Activated T-cell treated with anti-CD3 and anti-CD28 coated beads, Interleukin-2, amount 50 U/mL, for 4 hours (primary cell): Measurements from ENCODE around the gene FANCC. TPM values are rescaled to one million over a fixed set of nuclear protein-coding genes. Genes with fewer than 3 reads are reported as not detected.
A peak's percentile ranks its signal among the peaks of the same experiment; 100 is the strongest.

Source experiments
- ATAC-seq, 2 donors: fragments of 200-7000 bp; cut with Tn5 transposase; one replicate each; pipeline ENCODE4 v1.10.0; 2021
- DNase-seq: peaks from one replicate; pipeline ENCODE4 v3.0.0-alpha.2; 2020
- H3K27me3 Mint-ChIP-seq: one replicate; pipeline ENCODE4 v1.8.0; 2021; ENCODE audit warnings: low read depth, mixed read lengths
- H3K36me3 Mint-ChIP-seq: one replicate; pipeline ENCODE4 v1.8.0; 2022; ENCODE audit warnings: mixed read lengths; ENCODE audit not compliant: insufficient read depth
- H3K4me1 Mint-ChIP-seq: one replicate; pipeline ENCODE4 v1.8.0; 2021; ENCODE audit warnings: low read depth, mixed read lengths
- H3K4me3 Mint-ChIP-seq: one replicate; pipeline ENCODE4 v1.8.0; 2021; ENCODE audit warnings: mild to moderate bottlenecking, moderate library complexity, mixed read lengths
- H3K9me3 Mint-ChIP-seq: one replicate; pipeline ENCODE4 v1.8.0; 2021; ENCODE audit warnings: mixed read lengths
- total RNA-seq, 3 donors: library from RNA; stranded (reverse); gene quantifications; one replicate each; pipeline ENCODE4 v1.2.1, GENCODE V29; 2021

The FANCC gene
- total RNA-seq, 3 donors from 2014 or later, result 14.6 to 15.3 (median 15.2) TPM

- no peaks in the 10 kb centered on the region for H3K27me3 Mint-ChIP-seq
- H3K36me3 Mint-ChIP-seq, result peaks cover 3% of the 10 kb centered on the region
- H3K4me3 Mint-ChIP-seq, result no peak overlapping the region
- DNase-seq (no peak), ATAC-seq (no peak)
- peaks cover 20% of the 10 kb centered on the region for H3K4me1 Mint-ChIP-seq
- H3K9me3 Mint-ChIP-seq, result no peaks in the 10 kb centered on the region
These were observed 124.4 kb downstream of the FANCC start for GRCh38 chr9:95193067-95193466.

GRCh38 chr9:95192631-95193030, 124.9 kb downstream of the FANCC start:
- H3K9me3 Mint-ChIP-seq, result no peaks in the 10 kb centered on the region
- no peak overlapping the region for H3K4me3 Mint-ChIP-seq
- no peaks in the 10 kb centered on the region for H3K27me3 Mint-ChIP-seq
- H3K36me3 Mint-ChIP-seq, result peaks cover 3% of the 10 kb centered on the region
- H3K4me1 Mint-ChIP-seq, result peaks cover 20% of the 10 kb centered on the region
- ATAC-seq (no peak), DNase-seq (no peak)

GRCh38 chr9:95190413-95190812, 127.1 kb downstream of the FANCC start:
- H3K36me3 Mint-ChIP-seq, result peaks cover 7% of the 10 kb centered on the region
- no peak for ATAC-seq
- H3K4me1 Mint-ChIP-seq, result peaks cover 20% of the 10 kb centered on the region
- H3K9me3 Mint-ChIP-seq, result no peaks in the 10 kb centered on the region
- no peak for DNase-seq
- no peaks in the 10 kb centered on the region for H3K27me3 Mint-ChIP-seq
- H3K4me3 Mint-ChIP-seq, result no peak overlapping the region

GRCh38 chr9:95189251-95190098, 128.0 kb downstream of the FANCC start:
- ATAC-seq (peak; percentile 32 to 66), DNase-seq (no peak)
- Mint-ChIP-seq H3K4me3 (no peak overlapping the region), H3K9me3 (no peaks in the 10 kb centered on the region), H3K4me1 (peaks cover 20% of the 10 kb centered on the region), H3K36me3 (peaks cover 7% of the 10 kb centered on the region), H3K27me3 (no peaks in the 10 kb centered on the region)

- Mint-ChIP-seq H3K27me3 (no peaks in the 10 kb centered on the region), H3K9me3 (no peaks in the 10 kb centered on the region), H3K4me1 (peaks cover 20% of the 10 kb centered on the region), H3K4me3 (no peak overlapping the region), H3K36me3 (peaks cover 7% of the 10 kb centered on the region)
- ATAC-seq, result no peak
- DNase-seq, result no peak
These were observed 129.1 kb downstream of the FANCC start for GRCh38 chr9:95188459-95188858.

- Mint-ChIP-seq H3K9me3 (no peaks in the 10 kb centered on the region), H3K4me1 (peaks cover 18% of the 10 kb centered on the region), H3K4me3 (no peak overlapping the region)
These were observed 131.6 kb downstream of the FANCC start for GRCh38 chr9:95185956-95186355.

GRCh38 chr9:95182854-95183563, 134.5 kb downstream of the FANCC start:
- H3K4me3 Mint-ChIP-seq, result no peak overlapping the region
- H3K9me3 Mint-ChIP-seq, result no peaks in the 10 kb centered on the region
- H3K27me3 Mint-ChIP-seq, result no peaks in the 10 kb centered on the region
- no peak for ATAC-seq
- no peak for DNase-seq
- H3K4me1 Mint-ChIP-seq, result no peaks in the 10 kb centered on the region
- peaks cover 6% of the 10 kb centered on the region for H3K36me3 Mint-ChIP-seq

More at GRCh38 chr9:95185956-95186355, 131.6 kb downstream of the FANCC start:
- H3K36me3 Mint-ChIP-seq, result peaks cover 6% of the 10 kb centered on the region
- DNase-seq, result no peak
- no peaks in the 10 kb centered on the region for H3K27me3 Mint-ChIP-seq
- ATAC-seq, result no peak

GRCh38 chr9:95181835-95182234, 135.7 kb downstream of the FANCC start:
- H3K4me3 Mint-ChIP-seq, result no peak overlapping the region
- ATAC-seq, result no peak
- H3K27me3 Mint-ChIP-seq, result no peaks in the 10 kb centered on the region
- peaks cover 6% of the 10 kb centered on the region for H3K36me3 Mint-ChIP-seq
- no peaks in the 10 kb centered on the region for H3K4me1 Mint-ChIP-seq
- H3K9me3 Mint-ChIP-seq, result no peaks in the 10 kb centered on the region
- no peak for DNase-seq

- Mint-ChIP-seq H3K9me3 (no peaks in the 10 kb centered on the region), H3K27me3 (no peaks in the 10 kb centered on the region), H3K36me3 (peaks cover 6% of the 10 kb centered on the region), H3K4me1 (no peaks in the 10 kb centered on the region), H3K4me3 (no peak overlapping the region)
- ATAC-seq, result no peak
- DNase-seq, result no peak
These were observed 136.2 kb downstream of the FANCC start for GRCh38 chr9:95181226-95181818.

- Mint-ChIP-seq H3K4me3 (no peak overlapping the region), H3K36me3 (peaks cover 2% of the 10 kb centered on the region), H3K4me1 (no peaks in the 10 kb centered on the region), H3K9me3 (no peaks in the 10 kb centered on the region), H3K27me3 (no peaks in the 10 kb centered on the region)
- ATAC-seq (no peak), DNase-seq (no peak)
These were observed 139.9 kb downstream of the FANCC start for GRCh38 chr9:95177617-95178016.

GRCh38 chr9:95176755-95177319, 140.7 kb downstream of the FANCC start:
- Mint-ChIP-seq H3K27me3 (no peaks in the 10 kb centered on the region), H3K4me3 (no peak overlapping the region), H3K36me3 (peaks cover under 1% of the 10 kb centered on the region), H3K4me1 (peaks cover under 1% of the 10 kb centered on the region), H3K9me3 (no peaks in the 10 kb centered on the region)
- DNase-seq, result no peak
- no peak for ATAC-seq

GRCh38 chr9:95175523-95175922, 142.0 kb downstream of the FANCC start:
- peaks cover 3% of the 10 kb centered on the region for H3K36me3 Mint-ChIP-seq
- H3K4me3 Mint-ChIP-seq, result no peak overlapping the region
- no peaks in the 10 kb centered on the region for H3K27me3 Mint-ChIP-seq
- H3K4me1 Mint-ChIP-seq, result peaks cover 6% of the 10 kb centered on the region
- ATAC-seq (no peak), DNase-seq (no peak)
- no peaks in the 10 kb centered on the region for H3K9me3 Mint-ChIP-seq

GRCh38 chr9:95174038-95174437, 143.5 kb downstream of the FANCC start:
- DNase-seq, result no peak
- Mint-ChIP-seq H3K4me1 (peaks cover 10% of the 10 kb centered on the region), H3K27me3 (no peaks in the 10 kb centered on the region), H3K36me3 (peaks cover 3% of the 10 kb centered on the region), H3K9me3 (no peaks in the 10 kb centered on the region), H3K4me3 (no peak overlapping the region)
- no peak for ATAC-seq

GRCh38 chr9:95171596-95171995, 145.9 kb downstream of the FANCC start:
- Mint-ChIP-seq H3K36me3 (peaks cover 16% of the 10 kb centered on the region), H3K4me3 (no peak overlapping the region), H3K4me1 (peaks cover 16% of the 10 kb centered on the region), H3K9me3 (no peaks in the 10 kb centered on the region), H3K27me3 (no peaks in the 10 kb centered on the region)
- DNase-seq (no peak), ATAC-seq (no peak)
